ENCODE measurements around the gene MMP28.
"Not testable (repeated sequence)": the region's sequence is repeated elsewhere in the genome, so short reads cannot be mapped to it uniquely, and the experiment has no call there.

The MMP28 gene

DNA sequence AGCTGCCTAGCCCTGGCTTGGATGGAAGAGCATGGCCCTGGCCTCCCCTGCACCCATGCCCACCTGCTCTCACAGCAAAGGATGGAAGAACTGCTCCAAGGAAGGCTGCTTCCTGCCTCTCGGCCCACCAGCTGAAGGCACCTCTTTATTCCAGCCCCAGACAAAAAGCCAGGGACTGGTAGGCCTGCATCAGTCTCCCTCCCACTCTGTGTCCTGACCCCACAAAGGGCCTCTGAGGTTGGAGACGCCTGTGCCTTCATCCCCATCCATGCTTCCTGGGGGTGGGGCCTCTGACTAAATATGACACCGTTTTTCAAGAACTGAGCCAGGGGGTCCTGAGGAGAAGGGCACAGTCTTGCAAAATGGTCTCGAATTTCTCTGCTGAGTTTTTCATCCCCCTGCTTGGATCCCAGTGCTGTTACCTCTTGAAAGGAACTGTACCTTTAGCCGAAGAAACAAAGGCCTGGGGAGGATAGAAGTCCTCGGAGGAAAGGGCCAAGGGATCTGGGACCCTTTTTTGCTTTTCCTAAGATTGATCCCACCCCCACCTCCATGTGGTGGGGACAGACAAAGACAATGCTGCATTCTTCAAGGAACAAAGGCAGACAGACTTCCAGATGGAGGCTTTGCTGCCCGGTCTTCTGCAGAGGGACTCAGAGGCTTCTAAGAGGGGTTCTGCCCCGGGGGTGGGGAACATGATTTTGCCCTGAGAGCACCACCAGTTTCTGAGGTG, 29.5 kb downstream of the MMP28 start:
- no peaks in the 10 kb centered on the region for H3K36me3 Mint-ChIP-seq (ENCODE audit: low read depth)
- no peak overlapping the region for H3K4me3 Mint-ChIP-seq
- H3K4me1 Mint-ChIP-seq (ENCODE audit: low read depth), result peaks cover 4% of the 10 kb centered on the region
- peaks cover 11% of the 10 kb centered on the region for H3K27me3 Mint-ChIP-seq (ENCODE audit: low read depth)
- H3K27ac Mint-ChIP-seq, result no peak overlapping the region
- no peaks in the 10 kb centered on the region for H3K9me3 Mint-ChIP-seq

DNA sequence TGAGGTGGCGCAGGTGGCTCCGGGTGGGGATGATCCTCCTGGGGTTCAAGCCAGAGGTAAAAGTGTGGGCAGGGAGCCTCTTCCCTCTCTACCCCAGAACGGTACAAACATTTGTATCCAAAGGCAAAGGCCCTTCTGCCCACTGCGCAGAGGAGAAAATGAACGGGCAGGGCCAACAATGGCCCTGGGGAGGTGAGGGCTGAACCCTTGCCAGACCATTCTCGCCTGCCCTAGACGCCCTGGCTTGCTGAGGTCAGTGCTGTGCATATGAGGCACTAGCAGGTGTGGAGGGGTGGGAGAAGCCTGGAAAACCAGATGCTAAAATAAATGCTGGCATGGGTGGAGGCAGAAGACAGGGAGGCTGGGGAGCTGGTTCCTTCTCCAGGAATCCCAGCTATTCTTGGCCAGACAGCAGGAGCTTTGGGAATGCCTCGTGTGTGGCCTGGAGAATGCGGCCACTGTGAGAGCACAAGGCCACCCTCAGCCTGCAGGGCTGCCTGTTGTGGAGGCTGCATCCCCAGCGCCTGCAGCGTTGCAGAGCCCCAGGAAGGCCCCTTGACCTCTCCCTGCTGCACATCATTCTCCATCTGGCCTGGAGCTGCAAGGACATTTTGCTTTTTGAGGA, 30.2 kb downstream of the MMP28 start:
- H3K4me1 Mint-ChIP-seq (ENCODE audit: low read depth), result peaks cover 4% of the 10 kb centered on the region
- peak overlapping the region; percentile 31 for H3K4me3 Mint-ChIP-seq
- H3K9me3 Mint-ChIP-seq, result no peaks in the 10 kb centered on the region
- H3K27ac Mint-ChIP-seq, result no peak overlapping the region
- H3K36me3 Mint-ChIP-seq (ENCODE audit: low read depth), result no peaks in the 10 kb centered on the region
- H3K27me3 Mint-ChIP-seq (ENCODE audit: low read depth), result peaks cover 13% of the 10 kb centered on the region

DNA sequence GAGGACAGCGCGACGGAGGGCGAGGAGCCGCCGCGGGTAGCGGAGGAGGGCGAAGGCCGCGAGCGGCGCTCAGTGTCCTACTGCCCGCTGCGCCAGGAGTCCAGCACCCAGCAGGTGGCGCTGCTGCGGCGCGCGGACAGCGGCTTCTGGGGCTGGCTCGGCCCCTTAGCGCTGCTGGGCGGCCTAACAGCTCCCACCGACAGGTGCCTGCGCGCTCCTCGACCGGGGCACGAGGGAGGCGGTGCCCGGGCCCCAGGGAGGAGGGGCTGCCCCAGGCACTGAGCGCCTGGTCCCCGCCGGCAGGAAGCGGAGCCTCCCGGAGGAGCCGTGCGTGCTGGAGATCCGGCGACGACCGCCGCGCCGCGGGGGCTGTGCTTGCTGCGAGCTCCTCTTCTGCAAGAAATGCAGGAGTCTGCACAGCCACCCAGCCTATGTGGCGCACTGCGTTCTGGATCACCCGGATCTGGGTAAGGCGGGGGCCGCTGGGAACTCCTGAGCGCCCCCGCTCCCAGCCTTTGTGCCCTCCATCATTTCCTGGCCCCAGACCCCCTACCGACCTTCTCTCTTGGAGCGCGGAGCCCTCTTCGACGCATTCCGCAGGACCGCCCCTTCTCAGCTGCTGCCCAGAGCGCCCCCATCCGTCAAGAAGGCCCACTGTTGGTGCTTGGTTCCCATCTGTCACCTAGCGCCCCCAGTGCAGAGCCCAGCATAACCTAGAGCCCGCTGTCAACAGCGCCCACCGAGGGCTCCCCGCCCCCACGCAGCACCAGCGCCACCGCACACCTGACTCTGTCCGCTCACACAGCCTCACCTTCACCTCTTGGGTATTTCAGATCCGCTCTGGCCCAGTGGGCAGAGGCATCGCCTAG, 31.1 kb downstream of the MMP28 start:
- no peaks in the 10 kb centered on the region for H3K9me3 Mint-ChIP-seq
- peak overlapping the region; percentile 88 for H3K4me3 Mint-ChIP-seq
- no peak overlapping the region for H3K27ac Mint-ChIP-seq
- peaks cover 4% of the 10 kb centered on the region for H3K4me1 Mint-ChIP-seq (ENCODE audit: low read depth)
- H3K36me3 Mint-ChIP-seq (ENCODE audit: low read depth), result no peaks in the 10 kb centered on the region
- H3K27me3 Mint-ChIP-seq (ENCODE audit: low read depth), result peaks cover 16% of the 10 kb centered on the region

DNA sequence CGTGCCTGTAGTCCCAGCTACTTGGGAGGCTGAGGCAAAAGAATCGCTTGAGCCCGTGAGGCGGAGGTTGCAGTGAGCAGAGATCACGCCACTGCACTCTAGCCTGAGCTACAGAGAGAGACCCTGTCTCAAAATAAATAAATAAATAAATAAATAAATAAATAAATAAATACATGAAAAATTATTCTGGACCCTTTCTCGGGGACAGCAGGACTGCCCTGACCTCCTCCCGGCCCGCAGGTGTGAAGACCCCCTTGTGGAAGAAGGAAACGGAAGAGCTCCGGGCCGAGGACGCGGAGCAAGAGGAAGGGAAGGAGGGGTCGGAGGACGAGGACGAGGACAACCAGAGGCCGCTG, 31.7 kb downstream of the MMP28 start:
- Mint-ChIP-seq H3K4me1 (ENCODE audit: low read depth) (peaks cover 4% of the 10 kb centered on the region), H3K27ac (no peak overlapping the region), H3K9me3 (no peaks in the 10 kb centered on the region), H3K36me3 (ENCODE audit: low read depth) (no peaks in the 10 kb centered on the region), H3K4me3 (peak overlapping the region; percentile 88), H3K27me3 (ENCODE audit: low read depth) (peaks cover 20% of the 10 kb centered on the region)

DNA sequence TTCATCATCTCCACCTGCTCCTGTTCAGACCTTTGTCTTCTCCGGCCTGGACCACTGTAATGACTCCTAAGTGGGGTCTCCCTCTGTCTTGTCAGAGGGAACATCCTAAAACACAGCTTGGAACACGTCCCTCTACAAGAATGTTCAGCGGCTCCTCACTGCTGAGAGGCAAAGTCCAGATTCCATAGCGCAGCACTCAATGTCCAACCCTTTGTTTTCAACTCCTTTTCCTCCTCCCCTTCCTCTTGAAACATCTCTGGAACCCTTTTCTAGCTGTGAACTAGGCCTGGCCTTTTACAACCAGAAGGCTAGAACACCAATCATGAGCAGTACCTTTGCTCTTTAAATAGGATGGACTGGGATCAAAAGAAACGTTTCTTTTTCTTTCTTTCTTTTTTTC, 33.8 kb downstream of the MMP28 start:
- peaks cover 4% of the 10 kb centered on the region for H3K4me1 Mint-ChIP-seq (ENCODE audit: low read depth)

DNA sequence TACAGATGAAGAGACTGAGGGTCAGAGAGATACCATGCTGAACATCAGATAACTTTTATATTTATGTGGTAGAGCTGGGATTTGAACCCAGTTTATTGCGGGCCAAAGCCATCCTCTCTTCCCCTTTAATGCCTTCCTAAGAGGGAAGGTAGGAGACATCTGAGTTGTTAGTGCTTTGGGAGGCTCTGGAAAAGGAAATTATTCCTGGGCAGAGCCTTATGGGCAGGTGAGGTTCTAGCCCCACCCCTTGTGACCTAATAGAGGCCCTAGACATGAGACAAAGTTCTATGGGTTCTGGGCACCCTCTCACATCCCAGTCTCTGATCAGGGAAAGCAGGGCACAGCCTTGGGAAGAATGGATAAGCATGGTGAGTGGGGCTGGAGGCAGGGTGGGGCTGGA, 34.9 kb downstream of the MMP28 start, which contains the start of gene C17orf50:
TSS of gene C17orf50 (plus strand) at position 301 of the 400 bp plus-strand sequence. CDS start at position 356, 55 bp downstream.
- H3K36me3 Mint-ChIP-seq (ENCODE audit: low read depth), result no peaks in the 10 kb centered on the region
- H3K27me3 Mint-ChIP-seq (ENCODE audit: low read depth), result peaks cover 20% of the 10 kb centered on the region
- H3K4me1 Mint-ChIP-seq (ENCODE audit: low read depth), result peaks cover 4% of the 10 kb centered on the region
- H3K27ac Mint-ChIP-seq, result no peak within 1 kb of the TSS
- H3K4me3 Mint-ChIP-seq, result no peak within 1 kb of the TSS
- no peaks in the 10 kb centered on the region for H3K9me3 Mint-ChIP-seq

More for the DNA sequence above, 33.8 kb downstream of the MMP28 start:
- Mint-ChIP-seq H3K36me3 (ENCODE audit: low read depth) (no peaks in the 10 kb centered on the region), H3K9me3 (no peaks in the 10 kb centered on the region), H3K27me3 (ENCODE audit: low read depth) (peaks cover 20% of the 10 kb centered on the region), H3K27ac (no peak overlapping the region), H3K4me3 (no peak overlapping the region)

DNA sequence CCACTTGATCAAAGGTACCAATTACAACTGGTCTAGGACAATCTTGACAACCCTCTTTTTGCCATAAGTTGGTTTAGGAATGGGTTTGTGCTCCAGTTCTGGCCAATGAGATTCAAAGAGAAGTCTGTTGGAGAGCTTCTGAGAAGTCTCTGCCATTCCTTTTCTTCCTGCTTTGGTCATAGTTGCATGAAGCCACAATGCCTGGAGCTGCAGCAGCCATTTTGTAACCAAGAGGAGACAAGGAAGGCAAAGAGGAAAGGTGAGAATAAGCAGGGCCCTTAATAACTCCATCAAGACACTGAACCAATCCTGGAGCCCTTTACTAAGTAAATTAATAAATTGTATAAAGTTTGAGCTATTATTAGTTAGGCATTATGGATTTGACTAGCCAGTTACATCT, 38.2 kb downstream of the MMP28 start:
- H3K4me3 Mint-ChIP-seq, result no peak overlapping the region
- H3K36me3 Mint-ChIP-seq (ENCODE audit: low read depth), result no peaks in the 10 kb centered on the region
- no peaks in the 10 kb centered on the region for H3K9me3 Mint-ChIP-seq
- H3K4me1 Mint-ChIP-seq (ENCODE audit: low read depth), result no peaks in the 10 kb centered on the region
- peaks cover 27% of the 10 kb centered on the region for H3K27me3 Mint-ChIP-seq (ENCODE audit: low read depth)
- no peak overlapping the region for H3K27ac Mint-ChIP-seq

DNA sequence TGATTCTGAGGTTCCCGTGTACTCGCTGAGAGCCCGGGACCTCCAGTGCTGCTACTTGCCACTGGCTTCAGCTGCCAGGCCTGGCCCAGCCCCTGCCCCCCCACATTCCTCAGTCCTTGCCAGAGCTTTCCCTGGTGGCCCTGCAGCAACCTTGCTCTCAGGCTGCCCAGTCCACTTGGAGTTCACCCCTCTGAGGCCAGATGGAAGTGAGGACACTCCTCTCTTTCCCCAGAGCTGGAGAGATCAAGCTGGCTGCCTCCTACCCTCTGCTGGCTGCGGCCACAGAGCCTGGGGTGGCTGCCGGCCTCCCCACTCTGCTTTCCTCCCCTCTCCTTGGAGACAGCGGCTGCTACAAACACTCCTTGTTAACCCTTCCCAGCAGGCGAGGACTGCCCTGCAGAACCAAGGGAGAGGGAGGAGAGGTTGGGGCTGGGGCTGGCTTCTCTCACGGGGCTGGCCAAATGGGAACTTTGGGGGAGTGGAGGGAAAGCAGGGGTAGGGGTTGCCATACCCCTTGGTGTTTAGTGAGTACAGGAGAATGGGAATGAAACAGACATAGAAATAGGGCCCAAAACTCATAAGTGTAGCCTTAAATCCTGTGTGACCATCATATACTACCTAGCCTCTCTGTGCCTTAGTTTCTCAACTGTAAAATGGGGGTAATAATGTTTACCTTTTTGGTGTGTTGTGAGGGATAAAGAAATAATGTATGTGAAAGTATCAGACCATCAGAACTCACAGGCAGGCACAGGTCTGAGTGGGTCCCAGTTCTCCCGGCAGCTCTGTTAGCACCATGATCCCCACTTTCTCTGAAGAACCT, 42.3 kb downstream of the MMP28 start, which contains the start of gene GAS2L2:
TSS of gene GAS2L2 (minus strand) at position 295 of the 820 bp plus-strand sequence. CDS start 389 bp downstream, outside the sequence.
- peaks cover 45% of the 10 kb centered on the region for H3K27me3 Mint-ChIP-seq (ENCODE audit: low read depth)
- no peaks in the 10 kb centered on the region for H3K9me3 Mint-ChIP-seq
- no peaks in the 10 kb centered on the region for H3K36me3 Mint-ChIP-seq (ENCODE audit: low read depth)
- H3K4me3 Mint-ChIP-seq, result no peak within 1 kb of the TSS
- no peak within 1 kb of the TSS for H3K27ac Mint-ChIP-seq
- H3K4me1 Mint-ChIP-seq (ENCODE audit: low read depth), result peaks cover 11% of the 10 kb centered on the region

DNA sequence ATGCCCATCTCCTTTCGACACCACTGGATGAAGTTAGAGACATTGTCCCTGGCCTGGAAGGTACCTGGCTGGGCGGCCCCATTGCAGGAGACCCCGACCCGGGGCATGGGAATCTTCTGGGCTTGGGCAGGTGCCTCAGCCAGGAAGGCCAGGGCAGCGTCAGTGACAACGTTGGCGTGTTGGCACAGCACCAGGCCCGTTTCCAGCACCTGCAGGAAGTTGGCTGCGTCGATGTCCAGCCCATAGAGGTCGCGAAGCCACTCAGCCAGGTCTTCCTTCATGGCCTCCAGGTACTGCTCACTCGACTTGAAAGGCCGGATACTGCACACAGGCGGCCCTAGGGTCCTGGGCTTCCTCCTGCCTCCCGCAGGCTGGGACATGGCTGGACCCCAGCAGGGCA, 43.0 kb downstream of the MMP28 start:
- no peaks in the 10 kb centered on the region for H3K36me3 Mint-ChIP-seq (ENCODE audit: low read depth)
- H3K4me3 Mint-ChIP-seq, result no peak overlapping the region
- H3K9me3 Mint-ChIP-seq, result no peaks in the 10 kb centered on the region
- peaks cover 45% of the 10 kb centered on the region for H3K27me3 Mint-ChIP-seq (ENCODE audit: low read depth)
- H3K4me1 Mint-ChIP-seq (ENCODE audit: low read depth), result peaks cover 11% of the 10 kb centered on the region
- no peak overlapping the region for H3K27ac Mint-ChIP-seq

DNA sequence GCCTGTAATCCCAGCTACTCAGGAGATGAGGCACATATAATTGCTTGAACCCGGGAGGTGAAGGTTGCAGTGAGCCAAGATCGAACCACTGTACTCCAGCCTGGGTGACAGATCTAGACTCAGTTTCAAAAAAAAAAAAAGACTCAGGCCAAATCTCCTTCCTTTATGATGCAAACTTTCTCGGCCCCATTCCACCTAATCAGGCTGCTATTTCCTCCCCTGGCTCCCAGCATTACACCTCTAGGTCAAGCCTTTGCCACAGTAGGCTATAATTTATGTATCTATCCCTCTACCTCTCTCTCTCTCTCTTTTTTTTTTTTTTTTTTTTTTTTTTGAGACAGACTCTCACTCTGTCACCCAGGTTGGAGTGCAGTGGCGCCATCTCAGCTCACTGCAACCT, 43.9 kb downstream of the MMP28 start:
- not testable (repeated sequence) for H3K9me3 Mint-ChIP-seq; H3K27ac Mint-ChIP-seq; H3K36me3 Mint-ChIP-seq (ENCODE audit: low read depth); H3K4me3 Mint-ChIP-seq
- Mint-ChIP-seq H3K27me3 (ENCODE audit: low read depth) (peaks cover 45% of the 10 kb centered on the region), H3K4me1 (ENCODE audit: low read depth) (peaks cover 11% of the 10 kb centered on the region)

DNA sequence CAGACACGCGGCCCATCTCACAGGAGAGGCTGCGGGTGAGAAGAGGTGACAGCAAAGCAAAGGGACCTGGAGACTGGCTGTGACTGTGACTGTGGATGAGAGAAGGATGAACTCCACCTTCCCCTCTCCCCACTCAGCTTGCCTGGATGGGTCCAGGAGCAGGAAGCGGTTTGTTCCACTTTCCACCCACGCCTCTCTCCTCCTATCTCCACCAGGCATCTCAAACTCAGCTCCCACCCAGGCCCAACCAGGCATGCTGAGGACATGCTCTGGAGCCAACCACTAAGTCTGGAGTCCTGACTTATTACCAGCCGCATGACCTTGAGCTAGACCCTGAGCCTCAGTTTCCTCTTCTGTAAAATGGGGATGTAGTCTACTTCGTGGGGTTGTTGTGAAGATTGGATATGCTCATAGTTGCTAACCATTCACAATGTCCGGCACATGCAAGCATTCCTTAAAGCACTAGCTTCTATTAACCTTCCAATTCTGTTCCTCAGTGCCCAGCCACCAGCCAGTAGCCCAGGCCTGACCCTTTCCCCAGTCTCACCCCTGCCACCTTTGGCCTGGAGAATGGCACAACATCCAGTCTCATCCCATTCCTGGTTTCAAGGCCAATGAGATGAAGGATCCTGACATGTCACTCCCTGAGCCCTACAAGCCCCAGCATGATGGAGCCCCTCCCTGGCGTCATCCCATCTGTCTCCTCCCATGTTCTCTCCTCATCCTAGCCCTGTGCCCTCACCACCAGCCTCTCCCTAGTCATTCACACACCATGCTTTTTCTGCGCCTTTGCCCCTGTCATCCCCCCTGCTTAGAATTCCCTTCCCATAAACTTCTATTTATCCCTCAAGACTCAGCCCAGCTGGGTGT, 44.7 kb downstream of the MMP28 start:
- Mint-ChIP-seq H3K9me3 (no peaks in the 10 kb centered on the region), H3K27ac (no peak overlapping the region), H3K27me3 (ENCODE audit: low read depth) (peaks cover 45% of the 10 kb centered on the region), H3K4me1 (ENCODE audit: low read depth) (peaks cover 11% of the 10 kb centered on the region), H3K4me3 (no peak overlapping the region), H3K36me3 (ENCODE audit: low read depth) (no peaks in the 10 kb centered on the region)

DNA sequence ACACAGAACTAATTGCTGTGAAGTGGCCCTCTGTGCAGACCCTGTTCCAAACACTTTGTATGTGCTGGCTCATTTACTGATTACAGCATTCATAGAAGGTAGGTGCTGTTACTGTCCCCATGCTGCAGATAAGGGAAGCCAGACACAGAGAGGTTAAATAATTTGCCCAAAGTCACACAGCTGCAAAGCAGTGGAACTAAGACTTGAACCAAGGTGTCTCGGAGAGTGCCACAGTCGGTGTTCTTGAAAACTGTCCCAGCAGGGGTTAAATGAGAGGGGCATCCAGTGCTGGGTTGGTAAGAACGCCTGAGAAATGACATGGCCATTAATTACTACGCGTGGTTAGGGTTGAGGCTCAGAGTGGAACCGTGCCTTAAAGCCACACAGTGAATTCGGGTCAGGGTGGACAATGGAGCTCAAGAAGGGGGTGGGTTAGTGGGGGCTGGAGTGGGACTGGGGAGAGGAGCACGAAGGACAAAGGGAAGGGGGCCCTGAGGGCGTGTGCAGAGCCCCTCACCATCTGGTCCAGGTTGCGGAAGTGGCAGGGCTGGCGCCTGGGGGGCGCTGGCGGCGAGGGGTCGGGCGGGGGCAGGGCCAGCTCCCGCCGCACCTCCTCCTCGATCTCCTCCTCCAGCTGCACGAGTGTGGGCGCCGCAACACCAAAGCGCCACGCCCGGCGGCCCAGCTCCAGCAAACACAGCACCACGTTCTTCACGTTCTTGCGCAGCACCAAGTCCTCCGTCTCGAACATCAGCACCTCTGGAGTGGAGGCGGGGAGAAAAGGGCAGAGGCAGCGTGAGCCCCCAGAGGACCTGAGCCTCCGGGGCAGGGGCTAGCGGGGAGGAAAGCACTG, 45.7 kb downstream of the MMP28 start:
- H3K9me3 Mint-ChIP-seq, result no peaks in the 10 kb centered on the region
- peaks cover 45% of the 10 kb centered on the region for H3K27me3 Mint-ChIP-seq (ENCODE audit: low read depth)
- no peak overlapping the region for H3K4me3 Mint-ChIP-seq
- no peak overlapping the region for H3K27ac Mint-ChIP-seq
- no peaks in the 10 kb centered on the region for H3K36me3 Mint-ChIP-seq (ENCODE audit: low read depth)
- peaks cover 11% of the 10 kb centered on the region for H3K4me1 Mint-ChIP-seq (ENCODE audit: low read depth)

DNA sequence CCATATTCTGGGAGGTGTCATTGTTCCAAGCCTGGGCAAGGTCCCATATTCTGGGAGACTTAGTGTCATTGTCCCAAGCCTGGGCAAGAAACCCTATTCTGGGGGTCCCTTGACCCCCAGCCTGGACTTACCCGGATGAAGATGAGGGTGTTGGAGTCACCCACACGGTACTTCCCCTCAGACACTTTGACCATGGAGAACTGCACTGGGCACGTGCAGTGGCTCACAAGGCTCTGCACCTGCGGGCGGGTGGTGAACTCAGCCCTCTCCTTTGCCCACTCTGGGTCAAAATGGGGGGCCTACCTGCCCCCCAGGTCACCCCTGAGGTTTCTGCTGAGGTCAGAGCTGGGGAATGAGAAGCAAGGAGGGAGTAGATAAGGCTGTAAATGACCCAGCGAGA, 46.5 kb downstream of the MMP28 start:
- Mint-ChIP-seq H3K27ac (no peak overlapping the region), H3K4me3 (no peak overlapping the region), H3K36me3 (ENCODE audit: low read depth) (no peaks in the 10 kb centered on the region), H3K27me3 (ENCODE audit: low read depth) (peaks cover 45% of the 10 kb centered on the region), H3K4me1 (ENCODE audit: low read depth) (peaks cover 11% of the 10 kb centered on the region), H3K9me3 (no peaks in the 10 kb centered on the region)
